ENCODE data around the gene FBXO31. TPM values are rescaled to one million over a fixed set of nuclear protein-coding genes. Genes with fewer than 3 reads are reported as not detected.

Gene FBXO31
- total RNA-seq, 2 donors from 2014 or later = 21.9 to 29.1 TPM

GRCh38 chr16:87278191-87279093, 105.1 kb downstream of the FBXO31 start:
- peaks cover 5% of the 10 kb centered on the region for H3K4me1 Mint-ChIP-seq
- peaks cover 10% of the 10 kb centered on the region for H3K27me3 Mint-ChIP-seq
- H3K27ac Mint-ChIP-seq = no peak overlapping the region
- H3K9me3 Mint-ChIP-seq = no peaks in the 10 kb centered on the region
- H3K4me3 Mint-ChIP-seq = no peak overlapping the region
- no peaks in the 10 kb centered on the region for H3K36me3 Mint-ChIP-seq (ENCODE audit: low read depth)
- peak; percentile 67 for ATAC-seq (replicated peaks)

Other genes starting within 250 kb of the FBXO31 start
- 1 to 10 TPM; 6.2 to 8.2 TPM for gene C16orf95, start 66.4 kb downstream of the FBXO31 start, total RNA-seq
- 10 to 100 TPM; 57.3 to 69.1 TPM for gene MAP1LC3B, start 8.6 kb upstream of the FBXO31 start, total RNA-seq
- gene ZCCHC14, start 109.2 kb upstream of the FBXO31 start, total RNA-seq = 1 to 10 TPM; 3.0 to 5.2 TPM
- gene JPH3, start 218.7 kb upstream of the FBXO31 start, total RNA-seq = under 1 TPM in 1 of 2 donors, not detected in 1; 0.09 TPM

Measured in activated T-helper 17 cell treated with anti-CD3 and anti-CD28 coated beads, Interleukin-2, amount 50 U/mL, for 72 hours (primary cell).